Measurements from ENCODE around the gene ANKRD26.

DNA sequence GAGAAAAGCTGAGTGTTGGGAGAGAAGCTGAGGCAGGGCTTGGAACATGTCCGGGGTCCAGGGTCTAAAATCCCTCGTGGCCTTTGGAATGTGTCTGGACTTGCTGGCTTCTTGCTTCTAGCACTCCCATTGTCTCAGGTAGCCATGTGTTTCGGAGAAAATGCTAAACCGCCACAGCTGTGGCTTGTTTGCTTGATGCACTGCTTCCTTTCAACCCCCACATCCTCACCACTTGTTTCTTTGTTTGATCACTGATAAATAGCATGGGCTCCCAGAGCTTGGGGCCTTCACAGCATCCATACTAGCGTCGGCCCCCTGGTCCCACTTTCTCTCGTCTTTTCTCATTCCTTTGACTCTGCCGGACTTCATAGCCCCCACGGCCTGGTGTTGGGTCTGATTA lies 102.7 kb downstream of the ANKRD26 start:
- TF ChIP-seq, protein P1, sequence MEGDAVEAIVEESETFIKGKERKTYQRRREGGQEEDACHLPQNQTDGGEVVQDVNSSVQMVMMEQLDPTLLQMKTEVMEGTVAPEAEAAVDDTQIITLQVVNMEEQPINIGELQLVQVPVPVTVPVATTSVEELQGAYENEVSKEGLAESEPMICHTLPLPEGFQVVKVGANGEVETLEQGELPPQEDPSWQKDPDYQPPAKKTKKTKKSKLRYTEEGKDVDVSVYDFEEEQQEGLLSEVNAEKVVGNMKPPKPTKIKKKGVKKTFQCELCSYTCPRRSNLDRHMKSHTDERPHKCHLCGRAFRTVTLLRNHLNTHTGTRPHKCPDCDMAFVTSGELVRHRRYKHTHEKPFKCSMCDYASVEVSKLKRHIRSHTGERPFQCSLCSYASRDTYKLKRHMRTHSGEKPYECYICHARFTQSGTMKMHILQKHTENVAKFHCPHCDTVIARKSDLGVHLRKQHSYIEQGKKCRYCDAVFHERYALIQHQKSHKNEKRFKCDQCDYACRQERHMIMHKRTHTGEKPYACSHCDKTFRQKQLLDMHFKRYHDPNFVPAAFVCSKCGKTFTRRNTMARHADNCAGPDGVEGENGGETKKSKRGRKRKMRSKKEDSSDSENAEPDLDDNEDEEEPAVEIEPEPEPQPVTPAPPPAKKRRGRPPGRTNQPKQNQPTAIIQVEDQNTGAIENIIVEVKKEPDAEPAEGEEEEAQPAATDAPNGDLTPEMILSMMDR (tag by site-specific recombination; IDR thresholded peaks at IDR 0.05): no peak
- TF ChIP-seq ZFP3 (tag by site-specific recombination; IDR thresholded peaks at IDR 0.05; ENCODE audit: low read depth): no peak
- no peak for TF ChIP-seq ZNF777 (tag by site-specific recombination; IDR thresholded peaks at IDR 0.05; ENCODE audit: borderline replicate concordance)
- no peak for TF ChIP-seq ZNF112 (tag by site-specific recombination; IDR thresholded peaks at IDR 0.05)
- no peak for TF ChIP-seq KLF8 (tag by site-specific recombination; IDR thresholded peaks at IDR 0.05)

Data from HEK293 (cell line).